Measurements from ENCODE around the gene ACTL7A.

ACTL7A gene

GRCh38 chr9:108880738-108881316, 18.8 kb downstream of the ACTL7A start:
- TF ChIP-seq GATA2 (IDR thresholded peaks at IDR 0.05; ENCODE audit: low read depth, low read length): no peak
- no peak for TF ChIP-seq GATA3 (IDR thresholded peaks at IDR 0.05; ENCODE audit: low read depth, low read length)

- TF ChIP-seq GATA3 (IDR thresholded peaks at IDR 0.05; ENCODE audit: low read depth, low read length) (no peak), GATA2 (IDR thresholded peaks at IDR 0.05; ENCODE audit: low read depth, low read length) (no peak)
Observed at GRCh38 chr9:108882052-108882888, 20.2 kb downstream of the ACTL7A start.

GRCh38 chr9:108883085-108883484, 21.0 kb downstream of the ACTL7A start:
- TF ChIP-seq GATA3 (IDR thresholded peaks at IDR 0.05; ENCODE audit: low read depth, low read length) (no peak), GATA2 (IDR thresholded peaks at IDR 0.05; ENCODE audit: low read depth, low read length) (no peak)

- TF ChIP-seq GATA2 (IDR thresholded peaks at IDR 0.05; ENCODE audit: low read depth, low read length): no peak
- TF ChIP-seq GATA3 (IDR thresholded peaks at IDR 0.05; ENCODE audit: low read depth, low read length): no peak
Observed at GRCh38 chr9:108884701-108885100, 22.6 kb downstream of the ACTL7A start.

- TF ChIP-seq GATA3 (IDR thresholded peaks at IDR 0.05; ENCODE audit: low read depth, low read length): no peak
Observed at GRCh38 chr9:108885643-108886348, 23.7 kb downstream of the ACTL7A start.

GRCh38 chr9:108889649-108890067, 27.6 kb downstream of the ACTL7A start:
- no peak for TF ChIP-seq GATA2 (IDR thresholded peaks at IDR 0.05; ENCODE audit: low read depth, low read length)
- no peak for TF ChIP-seq GATA3 (IDR thresholded peaks at IDR 0.05; ENCODE audit: low read depth, low read length)

GRCh38 chr9:108894225-108894997, 32.3 kb downstream of the ACTL7A start:
- no peak for TF ChIP-seq GATA2 (IDR thresholded peaks at IDR 0.05; ENCODE audit: low read depth, low read length)
- TF ChIP-seq GATA3 (IDR thresholded peaks at IDR 0.05; ENCODE audit: low read depth, low read length): no peak

GRCh38 chr9:108897324-108898096, 35.4 kb downstream of the ACTL7A start:
- no peak for TF ChIP-seq GATA2 (IDR thresholded peaks at IDR 0.05; ENCODE audit: low read depth, low read length)
- no peak for TF ChIP-seq GATA3 (IDR thresholded peaks at IDR 0.05; ENCODE audit: low read depth, low read length)

- TF ChIP-seq GATA3 (IDR thresholded peaks at IDR 0.05; ENCODE audit: low read depth, low read length) (no peak), GATA2 (IDR thresholded peaks at IDR 0.05; ENCODE audit: low read depth, low read length) (no peak)
Observed at GRCh38 chr9:108900176-108900575, 38.1 kb downstream of the ACTL7A start.

GRCh38 chr9:108903420-108904103, 41.5 kb downstream of the ACTL7A start:
- TF ChIP-seq GATA2 (IDR thresholded peaks at IDR 0.05; ENCODE audit: low read depth, low read length): no peak
- no peak for TF ChIP-seq GATA3 (IDR thresholded peaks at IDR 0.05; ENCODE audit: low read depth, low read length)

- TF ChIP-seq GATA2 (IDR thresholded peaks at IDR 0.05; ENCODE audit: low read depth, low read length) (no peak), GATA3 (IDR thresholded peaks at IDR 0.05; ENCODE audit: low read depth, low read length) (no peak)
Observed at GRCh38 chr9:108904161-108904560, 42.1 kb downstream of the ACTL7A start.

GRCh38 chr9:108905494-108905893, 43.4 kb downstream of the ACTL7A start:
- TF ChIP-seq GATA3 (IDR thresholded peaks at IDR 0.05; ENCODE audit: low read depth, low read length) (no peak), GATA2 (IDR thresholded peaks at IDR 0.05; ENCODE audit: low read depth, low read length) (no peak)

GRCh38 chr9:108910402-108910801, 48.3 kb downstream of the ACTL7A start:
- TF ChIP-seq GATA2 (IDR thresholded peaks at IDR 0.05; ENCODE audit: low read depth, low read length): no peak
- TF ChIP-seq GATA3 (IDR thresholded peaks at IDR 0.05; ENCODE audit: low read depth, low read length): no peak
